ENCODE measurements around the gene TOM1L2.
A peak's percentile ranks its signal among the peaks of the same experiment; 100 is the strongest.

TOM1L2 gene

DNA sequence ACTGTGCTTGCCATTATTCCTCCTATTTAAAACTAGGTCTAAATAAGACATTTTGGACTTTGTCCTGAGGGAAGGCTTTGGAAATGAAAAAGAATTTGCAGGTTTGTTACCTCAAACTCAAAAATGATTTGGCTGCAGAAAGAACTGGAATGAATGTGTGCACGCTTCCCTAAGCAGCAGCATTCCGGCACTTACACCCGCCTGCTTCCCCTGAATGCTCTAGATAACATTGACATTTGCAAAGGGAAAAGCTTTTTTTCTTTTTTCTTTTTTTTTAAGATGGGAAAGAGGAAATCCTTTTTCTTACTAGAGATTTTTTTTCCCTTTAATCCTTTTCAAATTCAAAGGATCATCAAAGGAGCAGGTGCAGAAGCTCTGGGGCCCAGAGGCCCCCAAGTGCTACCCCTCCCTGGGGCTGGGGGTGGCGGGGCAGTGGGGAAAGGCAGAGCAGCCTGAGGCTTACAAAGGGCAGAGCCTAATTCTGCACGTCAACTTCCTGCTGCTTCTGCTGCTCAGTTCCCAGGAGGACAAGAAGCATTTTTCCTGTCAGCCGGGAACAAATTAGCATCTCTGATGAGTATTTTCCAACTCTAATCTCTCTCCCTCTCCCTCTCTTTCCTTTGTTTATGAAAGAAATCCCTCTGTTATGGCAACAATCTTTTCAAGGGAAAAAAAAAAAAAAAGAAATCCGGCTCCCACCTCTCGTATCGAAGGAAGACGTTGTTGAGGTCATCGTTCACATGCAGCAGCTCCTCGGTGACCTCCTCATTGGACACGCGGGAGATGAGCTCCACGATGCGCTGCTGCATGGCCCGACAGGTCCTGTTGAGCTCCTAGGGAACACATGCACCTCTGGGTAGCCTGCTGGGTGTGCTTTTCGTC lies 103.3 kb downstream of the TOM1L2 start:
- DNase-seq = no peak

DNA sequence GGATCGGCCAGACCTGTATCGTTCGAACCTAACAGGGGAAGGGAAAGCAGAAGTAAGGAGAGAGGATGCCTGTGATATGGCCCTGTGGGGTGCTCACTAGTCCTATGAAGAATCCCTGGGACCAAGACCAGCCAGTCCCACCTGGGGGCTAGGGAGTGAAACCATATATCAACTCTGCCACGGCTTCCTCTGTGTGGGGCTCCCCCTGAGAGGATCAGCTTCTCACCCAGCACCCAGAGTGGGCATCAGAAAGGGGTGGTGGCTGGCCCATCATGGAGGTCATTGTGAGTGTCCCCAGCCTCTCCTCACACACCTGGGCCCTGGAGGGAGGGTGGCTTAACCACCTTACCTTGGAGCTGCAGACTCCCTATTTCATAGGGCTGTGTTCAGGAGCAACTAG lies 105.3 kb downstream of the TOM1L2 start:
- DNase-seq = no peak

DNA sequence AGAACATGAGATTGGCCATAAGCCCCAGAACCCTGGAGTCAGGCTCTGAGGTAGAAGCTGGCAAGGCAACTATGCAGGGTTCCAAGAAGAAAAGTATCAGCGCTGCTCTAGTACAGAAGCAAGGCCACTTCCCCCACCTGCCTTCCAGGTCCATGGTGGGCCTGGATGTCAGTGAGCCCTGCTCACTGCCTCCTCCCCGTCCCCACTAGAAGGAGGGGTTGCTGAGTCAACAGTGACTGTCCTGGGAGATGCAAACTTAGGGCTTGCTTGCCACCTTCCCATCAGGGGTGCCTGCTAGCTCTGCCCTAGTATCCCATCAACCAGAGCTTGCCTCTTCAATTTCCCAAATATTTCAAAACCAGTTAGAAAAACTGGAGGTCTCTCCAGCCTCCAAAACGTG lies 105.8 kb downstream of the TOM1L2 start:
- DNase-seq = no peak

DNA sequence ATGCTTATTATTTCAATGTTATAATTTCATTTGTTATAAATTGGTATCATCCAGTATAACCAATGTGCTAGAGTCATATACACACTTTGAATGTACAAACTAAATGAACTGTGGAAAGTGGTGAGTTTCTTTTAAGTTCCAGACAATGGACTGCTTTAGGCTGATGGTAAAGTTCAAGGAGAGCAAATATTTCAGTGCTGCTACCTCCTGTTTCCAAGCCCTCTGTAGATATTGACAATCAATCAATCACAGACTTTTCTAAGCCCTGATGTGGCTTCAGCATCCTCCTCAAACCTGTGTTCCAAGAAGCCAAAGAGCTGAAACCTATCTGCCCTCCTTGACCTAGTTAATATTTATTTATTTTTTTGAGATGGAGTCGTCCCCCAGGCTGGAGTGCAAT lies 107.2 kb downstream of the TOM1L2 start:
- no peak for DNase-seq

DNA sequence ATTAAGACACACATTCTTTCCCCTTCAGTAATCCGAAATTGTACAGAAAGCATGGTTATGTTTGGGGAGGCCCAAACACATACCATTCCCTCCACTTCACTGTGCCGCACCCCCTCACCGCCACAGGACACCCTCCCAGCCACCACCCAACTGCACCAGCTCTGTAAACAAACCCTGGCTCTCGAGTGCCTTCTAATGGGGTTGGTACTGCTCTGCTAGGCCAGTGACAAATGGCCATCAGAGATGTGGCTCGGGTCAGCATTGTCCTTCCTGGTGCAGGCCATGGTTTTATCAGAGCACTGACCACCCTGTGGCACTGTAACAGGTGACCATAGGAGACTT lies 111.5 kb downstream of the TOM1L2 start:
- DNase-seq = no peak

DNA sequence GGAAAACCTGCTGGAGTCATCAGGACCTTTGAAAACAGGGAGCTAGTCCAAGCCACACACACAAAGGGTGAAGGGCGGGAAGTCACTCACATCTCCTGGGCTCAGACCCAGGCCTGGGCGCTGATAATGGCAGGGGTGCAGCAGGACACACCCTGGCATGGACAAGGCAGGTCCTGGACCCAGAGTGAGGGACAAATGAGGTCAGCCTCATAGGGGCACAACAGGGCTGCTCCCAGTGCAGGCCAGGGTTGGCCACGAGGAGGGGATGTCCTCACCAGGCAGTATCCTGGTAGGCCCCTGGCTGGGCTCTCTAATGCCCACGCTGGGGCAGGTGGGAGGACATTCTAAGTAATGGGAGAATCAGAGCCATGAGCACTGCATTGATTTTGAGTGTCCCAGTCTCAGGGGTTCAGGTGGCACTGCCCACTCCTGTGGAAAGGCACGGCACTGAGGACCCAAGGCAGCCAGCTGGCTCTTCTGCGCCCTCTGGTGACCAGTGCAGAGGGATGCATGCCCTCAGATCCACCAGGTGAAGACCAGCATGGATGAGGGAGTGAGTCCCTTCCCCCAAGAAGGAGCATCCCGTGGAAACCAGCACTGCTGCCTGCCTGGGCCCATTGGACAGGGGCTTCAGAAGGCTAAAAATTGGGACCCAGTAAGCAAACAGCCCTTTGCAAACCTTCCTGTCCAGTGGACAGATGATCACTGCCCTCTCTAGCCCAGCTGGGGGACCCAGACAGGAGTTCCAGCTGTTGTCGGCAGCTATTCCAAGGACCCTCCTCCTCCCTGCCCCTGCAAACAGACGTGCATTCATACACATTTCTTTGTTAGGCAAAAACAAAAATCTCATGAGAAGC lies 112.1 kb downstream of the TOM1L2 start:
- DNase-seq = peak; percentile 45

DNA sequence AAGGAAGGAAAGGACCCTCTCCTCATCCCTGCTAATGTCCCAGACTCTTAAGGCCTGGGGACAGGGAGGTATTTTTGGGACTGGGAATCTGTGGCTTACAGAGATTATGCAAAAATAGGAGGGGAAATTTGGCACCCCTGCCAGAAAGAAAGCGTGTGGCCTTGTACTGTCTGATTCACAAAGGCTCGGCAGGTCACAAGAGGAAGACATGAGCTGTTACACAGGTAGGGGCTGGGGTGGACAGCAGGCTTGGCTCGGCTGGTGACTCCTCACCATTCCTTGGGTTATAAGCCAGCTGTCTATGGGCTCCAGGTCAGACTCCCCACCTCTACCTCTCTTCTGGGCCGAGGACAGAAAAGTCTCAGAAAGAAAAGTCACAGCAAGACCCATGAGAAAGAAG lies 114.7 kb downstream of the TOM1L2 start:
- DNase-seq = no peak

DNA sequence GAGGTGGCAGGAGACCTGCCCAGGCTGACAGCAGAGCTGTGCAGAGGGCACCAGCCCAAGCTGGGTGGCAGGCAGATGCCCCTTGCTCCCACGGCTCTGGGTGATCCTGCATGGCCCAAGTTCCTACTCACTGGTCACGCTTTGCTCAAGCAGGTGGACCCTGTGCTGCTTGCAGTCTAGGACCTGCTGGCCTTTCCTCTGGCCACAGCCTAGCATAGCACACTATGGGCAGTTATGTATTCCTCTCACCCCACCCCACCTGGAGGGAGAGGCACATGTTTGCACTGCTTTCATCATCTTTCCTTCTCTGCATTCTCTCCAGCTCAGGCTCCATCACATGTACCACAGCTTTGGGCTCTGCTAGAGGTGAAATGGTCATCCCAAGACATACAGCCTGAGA lies 115.8 kb downstream of the TOM1L2 start:
- no peak for DNase-seq

DNA sequence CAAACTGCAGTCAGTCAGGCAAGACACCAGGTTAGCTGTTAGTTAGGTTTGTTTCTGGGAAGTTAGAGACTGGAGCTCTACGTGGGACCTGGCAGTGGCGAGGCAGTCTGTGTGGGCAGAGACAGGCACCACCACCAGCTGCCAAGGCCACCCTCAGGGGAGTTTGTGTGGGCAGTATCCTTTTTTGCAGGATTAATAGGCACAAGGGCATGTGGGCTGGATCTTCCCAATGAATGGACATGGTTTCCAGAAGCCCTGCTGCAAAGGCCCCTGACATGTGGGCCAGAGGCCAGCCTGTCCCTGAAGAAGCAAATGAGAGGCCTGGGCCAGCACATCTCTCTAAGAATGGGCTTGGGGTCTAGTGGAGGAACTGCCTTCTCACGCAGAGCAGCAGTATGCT lies 116.2 kb downstream of the TOM1L2 start:
- DNase-seq = no peak

DNA sequence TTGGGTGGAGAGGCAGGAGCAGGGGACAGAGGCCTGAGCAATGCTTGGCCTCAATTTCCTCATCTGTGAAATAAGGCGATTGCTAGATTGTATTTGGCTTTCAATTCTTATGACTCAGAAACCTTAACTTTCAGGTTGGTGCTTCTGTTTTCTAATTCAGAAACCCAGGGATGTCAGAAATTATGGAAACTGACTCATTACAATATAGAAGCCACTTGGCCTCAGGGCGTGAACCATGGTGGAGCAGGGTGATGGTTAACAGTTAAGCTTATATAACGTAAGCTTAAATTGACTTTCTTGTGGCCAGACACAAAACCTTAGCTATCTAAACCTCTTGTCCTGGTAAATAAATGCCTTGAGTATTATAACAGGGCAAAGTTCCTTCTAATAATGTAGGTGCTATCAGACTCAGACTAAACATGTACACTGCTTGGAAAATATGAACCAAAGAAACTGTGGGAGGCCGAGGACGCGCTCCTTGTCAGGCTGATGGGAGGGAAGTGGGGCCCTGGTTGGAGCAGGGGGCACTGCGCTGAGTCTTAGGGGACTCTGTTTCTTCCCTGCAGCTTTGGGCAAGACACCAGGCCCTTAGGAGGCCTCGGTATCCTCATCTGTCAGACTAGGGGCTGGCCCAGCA lies 118.3 kb downstream of the TOM1L2 start:
- no peak for DNase-seq

DNA sequence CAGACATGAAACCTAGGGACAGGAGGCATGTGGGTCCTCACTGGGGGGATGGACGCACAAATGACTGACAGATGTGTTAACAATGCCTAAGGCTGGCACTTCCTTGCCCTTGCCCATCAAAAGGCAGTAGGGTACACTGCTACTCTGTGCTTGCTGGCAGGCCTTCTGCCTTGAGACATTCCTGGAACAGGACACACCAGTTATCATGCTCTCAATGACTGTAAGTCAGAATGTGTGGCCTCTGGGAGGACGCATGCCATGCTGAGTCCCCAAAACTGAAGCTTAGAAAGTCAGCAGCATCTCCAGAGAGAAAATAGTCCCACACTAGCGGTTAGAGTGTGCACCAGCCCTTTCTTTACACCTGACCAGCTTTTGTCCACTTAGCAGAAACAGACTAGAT lies 119.3 kb downstream of the TOM1L2 start:
- no peak for DNase-seq

DNA sequence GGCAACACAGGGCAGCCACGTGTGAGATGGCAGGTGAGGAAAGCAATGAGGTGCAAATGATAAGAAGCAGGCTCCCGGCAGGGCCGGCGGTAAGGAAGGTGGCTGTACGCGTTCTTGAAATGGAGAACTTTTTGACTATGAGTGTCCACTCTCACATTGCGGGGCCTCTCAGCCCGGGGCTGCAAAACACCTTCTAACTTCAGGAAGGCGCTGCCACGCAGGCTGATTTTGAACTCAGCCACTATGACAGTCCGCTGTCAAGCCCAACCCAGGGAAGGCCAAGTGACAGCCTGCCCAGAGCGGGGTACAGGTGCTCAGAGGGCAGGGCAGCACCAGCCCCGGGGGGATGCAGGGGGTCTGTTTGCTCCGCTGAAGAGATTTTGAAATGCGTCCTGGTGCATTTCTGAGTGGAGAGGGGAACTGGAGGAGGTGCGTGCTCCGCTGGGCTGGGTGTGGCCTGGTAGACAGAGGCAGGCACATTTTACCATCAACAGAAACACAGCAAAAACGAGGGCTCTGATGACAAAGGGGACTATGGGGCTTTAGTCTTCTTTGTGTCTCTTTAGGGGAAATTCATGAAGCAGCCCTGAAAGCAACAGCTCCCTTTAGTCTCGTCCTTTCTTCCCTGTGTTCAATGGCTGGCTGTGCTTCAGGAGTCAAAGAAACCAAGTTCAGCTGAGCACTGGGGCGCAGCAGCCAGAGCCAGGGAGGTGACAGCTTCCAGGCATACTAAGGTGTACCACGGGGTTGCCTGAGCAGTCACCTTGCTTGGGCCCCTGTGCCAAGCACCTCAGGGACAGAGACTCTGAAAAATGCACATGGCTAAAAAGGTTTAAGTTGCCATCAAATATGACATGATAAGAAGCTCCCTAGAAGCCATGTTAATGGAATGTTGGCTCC lies 120.8 kb downstream of the TOM1L2 start:
- DNase-seq = no peak

DNA sequence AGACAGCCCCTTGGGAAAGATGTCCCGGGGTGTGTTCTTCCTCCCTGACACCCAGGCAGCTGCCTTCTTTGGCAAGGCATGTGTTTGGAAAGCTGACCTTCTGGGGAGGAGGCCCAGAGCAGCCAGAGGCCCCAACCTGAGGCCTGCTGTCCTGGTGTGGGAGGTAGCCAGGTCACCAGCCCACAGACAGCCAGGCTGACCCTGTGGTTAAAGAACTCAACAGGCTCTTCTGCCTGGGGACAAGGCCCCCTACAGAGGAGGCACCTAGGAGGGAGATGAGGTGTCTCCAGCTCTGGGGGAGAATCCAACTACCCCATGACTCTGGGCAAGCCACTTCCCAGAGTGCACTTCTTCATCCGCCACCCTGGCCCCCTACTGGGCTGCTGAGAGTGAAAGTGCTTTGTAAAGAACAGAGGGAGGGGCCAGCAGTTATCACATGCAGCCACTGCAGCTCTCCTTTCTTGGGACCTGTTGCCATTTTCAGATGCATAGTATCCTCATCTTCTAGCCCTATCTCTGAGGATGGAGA lies 122.3 kb downstream of the TOM1L2 start:
- DNase-seq = peak; percentile 74

DNA sequence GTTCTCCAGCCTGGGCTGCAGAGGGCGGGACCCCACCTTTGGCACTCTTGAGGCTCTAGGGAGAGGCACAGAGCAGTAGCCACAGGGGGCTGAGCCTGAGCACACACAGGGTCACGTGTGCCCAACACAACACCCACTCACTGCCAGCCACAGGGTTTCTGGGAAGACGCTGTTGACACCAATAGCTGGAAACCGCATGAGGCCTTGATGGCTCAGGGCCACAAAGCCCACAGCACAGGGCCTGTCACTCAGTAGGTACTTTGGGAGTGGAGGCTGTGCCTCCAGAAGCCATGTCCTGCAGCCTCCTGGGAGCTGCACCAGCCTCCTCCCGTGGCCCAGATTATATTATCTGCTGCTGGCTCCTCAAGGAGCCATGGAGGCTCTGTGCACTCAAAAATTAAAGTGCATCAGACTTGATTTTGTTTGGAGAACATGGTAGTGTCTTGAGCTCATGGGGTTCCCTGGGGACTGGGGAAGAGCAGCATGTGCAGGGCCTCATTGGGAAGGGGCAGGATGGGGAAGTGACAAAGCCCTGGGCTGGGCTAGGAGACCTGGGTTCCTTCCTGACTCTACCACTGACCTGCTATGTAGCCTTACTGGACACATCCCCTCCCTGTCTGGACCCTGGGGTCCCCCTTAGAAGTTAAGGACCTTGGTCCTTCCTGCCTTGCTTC lies 122.9 kb downstream of the TOM1L2 start:
- peak; percentile 88 for DNase-seq

DNA sequence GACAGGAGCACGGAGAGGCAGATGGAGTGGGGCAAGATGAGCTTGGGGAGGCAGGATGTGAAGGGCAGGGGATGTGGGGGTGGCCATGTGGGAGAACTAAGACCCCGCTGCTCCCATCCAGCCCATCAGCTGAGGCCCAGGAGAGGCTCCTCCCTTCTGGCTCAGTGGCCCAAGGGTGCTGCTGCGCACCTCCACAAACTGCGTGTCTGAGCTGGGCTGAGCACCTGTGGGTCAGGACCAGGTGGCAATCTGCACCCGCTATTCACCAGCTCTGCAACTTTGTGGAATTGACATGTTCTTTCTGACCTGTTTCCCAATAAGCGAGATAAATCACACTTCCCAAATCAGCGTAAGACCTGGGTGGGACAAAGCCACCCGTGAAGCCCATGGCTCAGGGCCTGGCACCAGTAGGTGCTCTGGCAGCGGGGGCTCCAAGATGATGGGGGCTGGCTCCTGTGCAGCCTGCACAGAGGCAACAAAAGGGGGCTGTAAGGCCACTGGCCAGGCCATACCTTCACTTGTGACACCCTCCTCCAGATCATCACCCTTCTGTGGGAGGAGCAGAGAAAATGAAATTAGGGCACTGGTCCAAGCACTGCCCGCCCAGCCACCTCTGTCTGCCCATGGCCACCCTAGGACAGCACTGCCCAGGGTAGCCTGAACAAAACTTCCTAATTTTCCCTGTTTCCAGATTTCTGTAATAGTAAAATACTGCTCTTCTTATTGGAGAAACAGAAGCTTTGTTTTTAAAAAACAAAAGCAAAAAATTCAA lies 123.7 kb downstream of the TOM1L2 start:
- no peak for DNase-seq

DNA sequence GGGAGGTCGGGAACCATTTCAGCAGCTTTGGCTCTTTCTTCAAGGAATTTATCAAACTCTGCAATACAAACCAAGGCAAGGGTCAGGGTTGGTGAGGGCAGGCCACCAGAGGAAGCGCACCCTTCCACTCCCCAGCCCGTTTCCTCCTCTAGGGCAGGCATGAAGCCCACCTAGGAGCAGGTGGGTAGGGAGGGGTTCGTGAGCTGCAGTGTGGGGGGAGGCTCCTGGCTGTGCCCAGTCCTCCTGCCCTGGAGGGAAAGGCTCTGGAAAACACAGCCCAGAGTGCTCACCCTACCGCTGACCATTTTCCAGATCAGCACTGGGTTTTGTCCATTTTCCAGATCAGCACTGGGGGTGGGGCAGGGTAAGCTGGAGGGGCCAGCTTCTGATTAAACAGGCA lies 124.5 kb downstream of the TOM1L2 start:
- DNase-seq = no peak

DNA sequence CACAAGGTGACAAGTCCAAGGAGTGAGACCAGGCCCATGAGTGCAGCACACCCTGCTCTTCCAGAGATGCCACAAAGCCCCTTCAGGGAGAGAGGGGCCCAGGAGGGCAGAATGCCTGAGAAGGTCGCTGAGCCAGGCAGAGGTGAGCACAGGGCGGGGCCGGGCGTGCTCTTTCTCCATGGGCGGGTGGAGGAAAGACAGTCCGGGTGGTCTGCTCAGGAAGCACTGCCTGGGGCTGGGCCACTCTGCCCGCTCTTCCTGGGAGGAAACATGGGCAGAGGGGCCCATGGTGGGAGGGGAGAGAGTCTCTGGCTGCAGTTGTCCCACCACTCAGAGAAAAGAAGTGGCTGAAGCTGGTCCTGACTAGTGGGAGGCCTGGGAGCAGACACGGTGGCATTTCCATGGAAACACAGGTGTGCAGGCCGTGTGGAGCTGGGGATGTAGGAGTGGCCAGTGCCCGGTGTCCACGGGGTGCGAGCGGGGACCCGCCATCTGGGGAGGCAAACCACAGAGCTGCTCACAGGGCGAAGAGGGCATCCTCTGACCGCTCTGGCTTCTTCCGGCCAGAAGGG lies 125.0 kb downstream of the TOM1L2 start:
- DNase-seq = no peak

DNA sequence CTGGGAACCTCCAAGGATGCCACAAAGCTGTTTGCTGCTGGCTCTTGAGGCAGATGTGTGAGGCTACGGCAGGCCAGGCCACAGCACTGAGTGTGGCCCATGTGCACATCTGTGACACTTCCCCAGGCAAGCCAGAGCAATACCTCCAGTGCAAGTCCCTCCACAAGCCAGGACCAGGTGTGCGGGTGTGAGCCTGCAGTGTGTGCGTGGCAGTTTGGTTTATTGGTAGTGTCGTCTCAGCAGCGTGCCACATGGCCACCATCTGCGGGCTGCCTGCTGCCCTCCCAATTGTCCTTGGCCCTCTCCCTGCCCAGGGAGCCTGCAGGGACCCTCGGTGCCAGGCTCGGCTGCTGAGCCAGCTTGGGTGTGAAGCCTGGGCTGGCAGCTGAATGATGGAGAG lies 125.6 kb downstream of the TOM1L2 start:
- DNase-seq = no peak

DNA sequence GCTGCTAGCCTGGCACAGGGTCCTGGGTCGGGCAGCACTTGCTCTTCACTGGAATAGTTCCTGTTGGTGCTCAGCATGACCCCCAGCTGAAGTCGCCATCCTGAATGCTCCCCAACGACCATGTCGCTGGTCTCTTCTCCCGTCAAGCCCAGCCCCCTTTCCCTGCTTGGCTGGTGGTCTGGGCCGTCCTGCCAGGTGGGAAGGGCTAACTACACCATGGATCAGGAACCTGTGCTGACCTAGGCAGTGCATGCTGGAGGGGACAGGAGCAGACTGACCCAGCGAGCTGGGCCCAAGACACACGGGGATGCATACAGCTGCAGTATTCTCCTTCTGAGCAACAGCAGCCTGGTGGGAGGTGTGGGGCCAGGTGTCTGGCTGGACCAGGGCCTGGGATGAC lies 126.2 kb downstream of the TOM1L2 start:
- no peak for DNase-seq

DNA sequence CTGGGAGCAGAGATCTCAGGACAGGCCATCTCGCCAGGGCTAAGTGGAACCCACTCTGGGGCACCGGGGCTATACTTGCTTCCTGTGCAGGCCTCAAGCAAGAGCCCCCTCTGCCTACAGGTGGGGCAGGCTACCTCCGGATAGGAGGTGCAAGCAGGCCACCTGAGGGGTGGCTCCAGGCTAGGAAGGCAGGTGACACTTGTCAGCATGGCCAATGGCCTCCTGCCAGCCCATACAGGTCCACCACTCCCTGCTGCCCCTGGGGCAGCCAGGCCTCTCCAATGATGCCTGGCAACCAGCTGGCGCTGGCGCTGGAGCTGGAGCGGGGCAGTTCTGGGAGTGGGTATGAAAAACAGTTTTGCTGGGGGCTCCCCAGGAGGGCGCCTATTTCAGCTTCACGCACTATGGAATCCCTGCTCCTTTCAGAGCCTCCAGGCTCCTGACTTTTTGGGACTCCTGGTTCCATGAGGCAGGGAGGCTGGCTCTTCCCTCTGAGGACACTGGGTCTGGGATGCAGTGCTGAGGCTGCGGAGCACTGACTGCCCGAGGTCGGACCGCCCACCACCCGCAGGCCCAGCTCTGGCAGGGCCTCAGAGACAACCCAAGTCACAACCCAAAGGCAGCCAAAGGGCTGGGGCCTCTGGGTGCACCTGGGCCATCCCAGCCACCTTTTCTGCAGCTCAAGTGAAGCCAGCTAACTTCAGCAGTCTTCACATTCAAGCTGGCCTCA lies 127.0 kb downstream of the TOM1L2 start:
- DNase-seq = peak; percentile 35
